Astrocyte (in vitro differentiated cells and primary cell): ENCODE results near the gene HBS1L. TPM values are rescaled to one million over a fixed set of nuclear protein-coding genes. Genes with fewer than 3 reads are reported as not detected.

Experiments used
- DNase-seq: peaks from one replicate; pipeline ENCODE4 v3.0.0-alpha.2; 2010; ENCODE audit warnings: low read depth
- FAIRE-seq: peaks from 2 replicates; lab custom pipeline; 2011; peaks lifted over from hg19 to GRCh38; lab: Jason Lieb, UNC
- H2AFZ ChIP-seq: 2 replicates; pipeline ENCODE4 v1.6.0; 2012; ENCODE audit warnings: low read depth, low read length, inconsistent platforms
- H3K27ac ChIP-seq: 2 replicates; pipeline ENCODE4 v1.5.1; 2011; ENCODE audit warnings: low read depth, low read length, inconsistent platforms
- H3K27me3 ChIP-seq: 2 replicates; pipeline ENCODE4 v1.6.0; 2011; ENCODE audit warnings: low read length, inconsistent platforms; ENCODE audit not compliant: insufficient read depth
- H3K36me3 ChIP-seq: 2 replicates; pipeline ENCODE4 v1.5.1; 2011; ENCODE audit warnings: low read length, inconsistent platforms; ENCODE audit not compliant: insufficient read depth
- H3K4me1 ChIP-seq: 2 replicates; pipeline ENCODE4 v1.5.1; 2011; ENCODE audit warnings: low read length, inconsistent platforms; ENCODE audit not compliant: insufficient read depth
- H3K4me2 ChIP-seq: 2 replicates; pipeline ENCODE4 v1.6.0; 2012; ENCODE audit warnings: low read length, inconsistent platforms
- H3K4me3 ChIP-seq: 2 replicates; pipeline ENCODE4 v1.5.1; 2011; ENCODE audit warnings: low read depth, mild to moderate bottlenecking, low read length, inconsistent platforms; ENCODE audit not compliant: insufficient read depth
- H3K79me2 ChIP-seq: 2 replicates; pipeline ENCODE4 v1.6.0; 2012; ENCODE audit warnings: mild to moderate bottlenecking, low read length, inconsistent platforms; ENCODE audit not compliant: insufficient read depth
- H3K9ac ChIP-seq: 2 replicates; pipeline ENCODE4 v1.6.0; 2012; ENCODE audit warnings: mild to moderate bottlenecking, low read length, inconsistent platforms
- H3K9me3 ChIP-seq: 2 replicates; pipeline ENCODE4 v1.5.1; 2012; ENCODE audit warnings: low read depth, mild to moderate bottlenecking, low read length, inconsistent platforms; ENCODE audit not compliant: insufficient read depth
- H4K20me1 ChIP-seq: 2 replicates; pipeline ENCODE4 v1.6.0; 2012; ENCODE audit warnings: low read length, inconsistent platforms; ENCODE audit not compliant: insufficient read depth
- H3K27ac Mint-ChIP-seq: one replicate; pipeline ENCODE4 v1.8.0; 2021; ENCODE audit warnings: mild to moderate bottlenecking, mixed read lengths; ENCODE audit not compliant: unreplicated experiment
- H3K27me3 Mint-ChIP-seq: one replicate; pipeline ENCODE4 v1.8.0; 2021; ENCODE audit warnings: low read depth, mixed read lengths; ENCODE audit not compliant: unreplicated experiment
- H3K36me3 Mint-ChIP-seq: one replicate; pipeline ENCODE4 v1.8.0; 2021; ENCODE audit warnings: low read depth, mixed read lengths; ENCODE audit not compliant: unreplicated experiment
- H3K4me1 Mint-ChIP-seq: one replicate; pipeline ENCODE4 v1.8.0; 2021; ENCODE audit warnings: low read depth, mixed read lengths; ENCODE audit not compliant: unreplicated experiment
- H3K4me3 Mint-ChIP-seq: one replicate; pipeline ENCODE4 v1.8.0; 2021; ENCODE audit warnings: mild to moderate bottlenecking, moderate library complexity, mixed read lengths; ENCODE audit not compliant: unreplicated experiment
- H3K9me3 Mint-ChIP-seq: one replicate; pipeline ENCODE4 v1.8.0; 2021; ENCODE audit warnings: mild to moderate bottlenecking, mixed read lengths; ENCODE audit not compliant: unreplicated experiment
- EZH2 ChIP-seq: IDR thresholded peaks from 2 replicates; pipeline ENCODE4 v1.6.1; 2012; ENCODE audit warnings: mild to moderate bottlenecking, low read length, inconsistent platforms; ENCODE audit not compliant: insufficient read depth
- total RNA-seq: library from RNA; stranded (reverse); gene quantifications from 2 replicates; pipeline ENCODE4 v1.2.1, GENCODE V29; 2021
- TF ChIP-seq, protein P1 (sequence below): IDR thresholded peaks from 2 replicates; pipeline ENCODE4 v1.5.1; 2011; ENCODE audit warnings: low read depth, mild to moderate bottlenecking, inconsistent platforms, low read length, moderate library complexity; ENCODE audit not compliant: insufficient read depth

Gene HBS1L
- total RNA-seq, 1 donor from 2014 or later: 87.8 TPM

DNA sequence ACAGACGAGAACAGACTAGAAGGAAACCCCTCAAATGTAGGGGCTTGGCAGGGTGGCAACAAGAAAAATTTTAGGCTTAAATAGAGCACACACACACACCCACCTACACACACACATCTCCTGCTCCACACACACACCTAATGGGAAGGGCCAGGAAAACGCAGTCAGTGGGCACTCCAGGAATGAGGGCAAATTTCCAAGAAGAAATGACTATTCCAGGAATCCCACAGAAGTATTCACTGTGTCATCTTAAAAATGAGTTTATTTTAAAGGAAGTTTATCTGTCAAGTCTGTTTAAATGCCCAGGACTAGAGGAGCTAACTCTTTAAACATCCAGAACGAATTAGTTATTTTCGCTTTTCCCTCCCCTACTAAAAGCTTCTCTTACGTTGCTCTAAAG, 117.7 kb downstream of the HBS1L start:
- Mint-ChIP-seq H3K27ac (peak overlapping the region; percentile 96), H3K4me3 (peak overlapping the region; percentile 21), H3K27me3 (no peaks in the 10 kb centered on the region), H3K4me1 (peaks cover 23% of the 10 kb centered on the region), H3K9me3 (no peaks in the 10 kb centered on the region), H3K36me3 (no peaks in the 10 kb centered on the region)
- DNase-seq (peak; percentile 94), FAIRE-seq (no peak)
- no peaks in the 10 kb centered on the region for H3K36me3 ChIP-seq
- TF ChIP-seq, protein P1, sequence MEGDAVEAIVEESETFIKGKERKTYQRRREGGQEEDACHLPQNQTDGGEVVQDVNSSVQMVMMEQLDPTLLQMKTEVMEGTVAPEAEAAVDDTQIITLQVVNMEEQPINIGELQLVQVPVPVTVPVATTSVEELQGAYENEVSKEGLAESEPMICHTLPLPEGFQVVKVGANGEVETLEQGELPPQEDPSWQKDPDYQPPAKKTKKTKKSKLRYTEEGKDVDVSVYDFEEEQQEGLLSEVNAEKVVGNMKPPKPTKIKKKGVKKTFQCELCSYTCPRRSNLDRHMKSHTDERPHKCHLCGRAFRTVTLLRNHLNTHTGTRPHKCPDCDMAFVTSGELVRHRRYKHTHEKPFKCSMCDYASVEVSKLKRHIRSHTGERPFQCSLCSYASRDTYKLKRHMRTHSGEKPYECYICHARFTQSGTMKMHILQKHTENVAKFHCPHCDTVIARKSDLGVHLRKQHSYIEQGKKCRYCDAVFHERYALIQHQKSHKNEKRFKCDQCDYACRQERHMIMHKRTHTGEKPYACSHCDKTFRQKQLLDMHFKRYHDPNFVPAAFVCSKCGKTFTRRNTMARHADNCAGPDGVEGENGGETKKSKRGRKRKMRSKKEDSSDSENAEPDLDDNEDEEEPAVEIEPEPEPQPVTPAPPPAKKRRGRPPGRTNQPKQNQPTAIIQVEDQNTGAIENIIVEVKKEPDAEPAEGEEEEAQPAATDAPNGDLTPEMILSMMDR: no peak
- no peak for TF ChIP-seq EZH2
- H3K79me2 ChIP-seq: no peaks in the 10 kb centered on the region
- H3K27ac ChIP-seq: peak overlapping the region; percentile 65
- H3K9ac ChIP-seq: peak overlapping the region; percentile 63
- peak overlapping the region; percentile 68 for H3K4me2 ChIP-seq
- no peaks in the 10 kb centered on the region for H3K27me3 ChIP-seq
- H2AFZ ChIP-seq: peak overlapping the region; percentile 6
- no peak overlapping the region for H3K4me3 ChIP-seq
- peaks cover 16% of the 10 kb centered on the region for H3K4me1 ChIP-seq
- no peaks in the 10 kb centered on the region for H4K20me1 ChIP-seq
- H3K9me3 ChIP-seq: no peaks in the 10 kb centered on the region

GRCh38 chr6:134936476-134936875, 118.1 kb downstream of the HBS1L start:
- no peaks in the 10 kb centered on the region for H3K9me3 Mint-ChIP-seq
- TF ChIP-seq, protein P1: no peak
- TF ChIP-seq EZH2: no peak
- Histone ChIP-seq H3K4me3 (no peak overlapping the region), H3K36me3 (no peaks in the 10 kb centered on the region), H3K27ac (peak overlapping the region; percentile 65), H3K9me3 (no peaks in the 10 kb centered on the region), H2AFZ (no peak overlapping the region), H3K27me3 (no peaks in the 10 kb centered on the region), H4K20me1 (no peaks in the 10 kb centered on the region), H3K4me2 (peak overlapping the region; percentile 68), H3K4me1 (peaks cover 16% of the 10 kb centered on the region), H3K79me2 (no peaks in the 10 kb centered on the region), H3K9ac (peak overlapping the region; percentile 63)
- DNase-seq (peak; percentile 55), FAIRE-seq (no peak)
- H3K27me3 Mint-ChIP-seq: no peaks in the 10 kb centered on the region
- H3K4me3 Mint-ChIP-seq: no peak overlapping the region
- H3K36me3 Mint-ChIP-seq: no peaks in the 10 kb centered on the region
- peak overlapping the region; percentile 73 for H3K27ac Mint-ChIP-seq
- peaks cover 23% of the 10 kb centered on the region for H3K4me1 Mint-ChIP-seq

DNA sequence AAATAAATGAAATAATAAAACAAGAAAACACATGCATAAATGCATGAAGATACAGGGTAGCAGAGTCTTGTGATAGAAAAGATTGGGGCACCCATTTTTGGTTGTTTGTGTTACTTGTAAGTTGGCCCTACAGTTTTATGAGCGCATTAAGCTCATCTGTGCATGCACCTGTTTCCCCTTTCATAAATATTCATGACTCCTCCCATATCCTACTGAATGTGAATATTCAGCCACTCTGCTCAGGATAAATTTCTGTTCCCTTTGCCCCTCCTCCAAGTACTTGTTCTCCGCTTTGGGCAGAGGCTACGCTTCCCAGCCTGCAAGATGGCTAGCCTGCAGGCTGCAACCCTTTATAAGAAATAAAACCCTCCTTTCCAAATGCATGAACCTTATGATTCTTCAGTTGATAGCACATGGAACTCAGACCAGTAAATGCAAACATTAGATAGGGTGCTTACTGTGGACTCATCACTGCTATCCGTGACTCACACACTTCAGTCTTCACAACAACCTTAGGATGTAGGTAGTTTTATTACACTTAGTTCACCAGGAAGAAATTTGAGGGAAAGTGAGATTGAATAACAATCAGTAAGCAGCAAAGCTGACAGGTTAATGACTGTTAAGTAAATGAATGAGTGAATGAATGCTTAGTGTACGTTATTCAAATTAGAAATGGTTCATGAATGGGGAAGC, 119.7 kb downstream of the HBS1L start:
- Histone ChIP-seq H3K9me3 (no peaks in the 10 kb centered on the region), H2AFZ (no peak overlapping the region), H3K4me1 (peaks cover 16% of the 10 kb centered on the region), H3K4me2 (no peak overlapping the region), H3K36me3 (no peaks in the 10 kb centered on the region), H4K20me1 (no peaks in the 10 kb centered on the region), H3K9ac (no peak overlapping the region), H3K79me2 (no peaks in the 10 kb centered on the region), H3K27me3 (no peaks in the 10 kb centered on the region), H3K27ac (no peak overlapping the region), H3K4me3 (no peak overlapping the region)
- TF ChIP-seq, protein P1: no peak
- Mint-ChIP-seq H3K27ac (no peak overlapping the region), H3K4me1 (peaks cover 23% of the 10 kb centered on the region), H3K36me3 (no peaks in the 10 kb centered on the region), H3K27me3 (peaks cover 3% of the 10 kb centered on the region), H3K9me3 (no peaks in the 10 kb centered on the region), H3K4me3 (no peak overlapping the region)
- FAIRE-seq (peak; percentile 41), DNase-seq (peak; percentile 18)
